Smooth muscle cell (in vitro differentiated cells): ENCODE measurements around the gene DOCK11. TPM values are rescaled to one million over a fixed set of nuclear protein-coding genes. Genes with fewer than 3 reads are reported as not detected.

ENCODE experiments used
- DNase-seq: peaks from one replicate; lab custom pipeline; 2025; ENCODE audit not compliant: unreplicated experiment; lab: John Stamatoyannopoulos, UW
- H2AFZ ChIP-seq: fragments of 200-600 bp; sonication (generic); 2 replicates; pipeline ENCODE4 v1.6.0; 2016; ENCODE audit warnings: antibody characterized with exemption, low read depth, mild to moderate bottlenecking
- H3F3A ChIP-seq: fragments of 200-600 bp; sonication (generic); 2 replicates; pipeline ENCODE4 v1.6.0; 2017; ENCODE audit warnings: antibody characterized with exemption, low read depth
- H3K27ac ChIP-seq: fragments of 200-600 bp; sonication (generic); 2 replicates; pipeline ENCODE4 v1.5.1; 2016; ENCODE audit warnings: low read depth, mild to moderate bottlenecking
- H3K27me3 ChIP-seq: fragments of 200-600 bp; sonication (generic); 2 replicates; pipeline ENCODE4 v1.6.1; 2016; ENCODE audit warnings: low read depth, mild to moderate bottlenecking
- H3K36me3 ChIP-seq: fragments of 200-600 bp; sonication (generic); 2 replicates; pipeline ENCODE4 v1.5.1; 2016; ENCODE audit warnings: low read depth
- H3K4me1 ChIP-seq: fragments of 200-600 bp; sonication (generic); 2 replicates; pipeline ENCODE4 v1.5.1; 2016; ENCODE audit warnings: low read depth
- H3K4me2 ChIP-seq: fragments of 200-600 bp; sonication (generic); 2 replicates; pipeline ENCODE4 v1.6.0; 2016; ENCODE audit warnings: mild to moderate bottlenecking
- H3K4me3 ChIP-seq: fragments of 200-600 bp; sonication (generic); 2 replicates; pipeline ENCODE4 v1.5.1; 2016; ENCODE audit warnings: mild to moderate bottlenecking
- H3K79me2 ChIP-seq: fragments of 200-600 bp; sonication (generic); 2 replicates; pipeline ENCODE4 v1.6.0; 2016; ENCODE audit warnings: low read depth, mild to moderate bottlenecking
- H3K9ac ChIP-seq: fragments of 200-600 bp; sonication (generic); 2 replicates; pipeline ENCODE4 v1.6.0; 2016; ENCODE audit warnings: low read depth
- H3K9me3 ChIP-seq: fragments of 200-600 bp; sonication (generic); replicated peaks from 2 replicates; pipeline ENCODE4 v1.5.1; 2016; ENCODE audit warnings: low read depth
- H4K20me1 ChIP-seq: fragments of 200-600 bp; sonication (generic); 2 replicates; pipeline ENCODE4 v1.6.0; 2016; ENCODE audit warnings: low read depth
- CTCF ChIP-seq: fragments of 200-600 bp; sonication (generic); IDR thresholded peaks from 2 replicates; pipeline ENCODE4 v1.5.1; 2017; ENCODE audit warnings: borderline replicate concordance, mild to moderate bottlenecking, antibody characterized with exemption; ENCODE audit not compliant: insufficient read depth, poor library complexity, severe bottlenecking
- WGBS: methylation state at CpG from one replicate; pipeline ENCODE4 v1.1.7; 2016; ENCODE audit warnings: low lambda C conversion rate; 5-methylcytosine and 5-hydroxymethylcytosine counted together
- polyA plus RNA-seq: library from polyadenylated mRNA; unstranded; fragments of >200 nt; fragmentation: Nextera tagmentation; extraction: Ambion mirVana; gene quantifications from 2 replicates; pipeline ENCODE4 v1.2.1, GENCODE V29; 2016
- total RNA-seq: library from RNA; depleted of rRNA; stranded (reverse); fragments of >200 nt; gene quantifications from 2 replicates; pipeline ENCODE4 v1.2.3, GENCODE V29; 2014

DOCK11 gene
- total and polyA plus RNA-seq, 2 experiments from 2014 or later, result 2.3 to 2.6 TPM

- no peak overlapping the region for H3K27ac ChIP-seq
- WGBS, result 72% methylated on average over 2 of the region's 2 CpGs
- no peaks in the 10 kb centered on the region for H3F3A ChIP-seq
- no peaks in the 10 kb centered on the region for H3K79me2 ChIP-seq
- no peaks in the 10 kb centered on the region for H3K9me3 ChIP-seq
- no peaks in the 10 kb centered on the region for H4K20me1 ChIP-seq
- no peak for DNase-seq
- no peaks in the 10 kb centered on the region for H3K36me3 ChIP-seq
- TF ChIP-seq CTCF, result no peak
- no peaks in the 10 kb centered on the region for H3K4me1 ChIP-seq
- H3K4me2 ChIP-seq, result no peak overlapping the region
- no peak overlapping the region for H3K4me3 ChIP-seq
- H2AFZ ChIP-seq, result no peak overlapping the region
- no peak overlapping the region for H3K9ac ChIP-seq
- no peaks in the 10 kb centered on the region for H3K27me3 ChIP-seq
These were observed 223.1 kb downstream of the DOCK11 start for GRCh38 chrX:118718737-118719136.

- Histone ChIP-seq H3K4me2 (no peak overlapping the region), H3K9ac (no peak overlapping the region), H3K27ac (no peak overlapping the region), H3K4me1 (no peaks in the 10 kb centered on the region), H3K27me3 (no peaks in the 10 kb centered on the region), H2AFZ (no peak overlapping the region), H4K20me1 (no peaks in the 10 kb centered on the region), H3K4me3 (no peak overlapping the region), H3K9me3 (no peaks in the 10 kb centered on the region), H3F3A (no peaks in the 10 kb centered on the region), H3K79me2 (no peaks in the 10 kb centered on the region), H3K36me3 (no peaks in the 10 kb centered on the region)
- 66% methylated on average over 3 of the region's 3 CpGs for WGBS
- no peak for DNase-seq
- TF ChIP-seq CTCF, result no peak
These were observed 224.6 kb downstream of the DOCK11 start for GRCh38 chrX:118720058-118720707.

- no peak overlapping the region for H3K9ac ChIP-seq
- no peak for DNase-seq
- no peaks in the 10 kb centered on the region for H3K36me3 ChIP-seq
- no peak for TF ChIP-seq CTCF
- H3K9me3 ChIP-seq, result no peaks in the 10 kb centered on the region
- no peaks in the 10 kb centered on the region for H3F3A ChIP-seq
- H3K4me3 ChIP-seq, result no peak overlapping the region
- H2AFZ ChIP-seq, result no peak overlapping the region
- no peak overlapping the region for H3K4me2 ChIP-seq
- no peaks in the 10 kb centered on the region for H3K4me1 ChIP-seq
- no peak overlapping the region for H3K27ac ChIP-seq
- no peaks in the 10 kb centered on the region for H4K20me1 ChIP-seq
- peaks cover 6% of the 10 kb centered on the region for H3K79me2 ChIP-seq
- no peaks in the 10 kb centered on the region for H3K27me3 ChIP-seq
- 73% methylated on average over 3 of the region's 3 CpGs for WGBS
These were observed 227.8 kb downstream of the DOCK11 start for GRCh38 chrX:118723376-118723775.

- H3K4me2 ChIP-seq, result no peak overlapping the region
These were observed 228.8 kb downstream of the DOCK11 start for GRCh38 chrX:118724365-118724764.

More at GRCh38 chrX:118724365-118724764, 228.8 kb downstream of the DOCK11 start:
- Histone ChIP-seq H3K27ac (no peak overlapping the region), H2AFZ (no peak overlapping the region), H3F3A (no peaks in the 10 kb centered on the region), H3K9me3 (no peaks in the 10 kb centered on the region), H3K4me1 (no peaks in the 10 kb centered on the region), H3K9ac (no peak overlapping the region), H3K4me3 (no peak overlapping the region), H3K36me3 (no peaks in the 10 kb centered on the region), H4K20me1 (no peaks in the 10 kb centered on the region), H3K79me2 (peaks cover 9% of the 10 kb centered on the region), H3K27me3 (no peaks in the 10 kb centered on the region)
- WGBS, result 87% methylated on average over 5 of the region's 5 CpGs
- no peak for TF ChIP-seq CTCF
- no peak for DNase-seq
